WI38 (cell line): Measurements from ENCODE around the gene RIBC1.
"Not testable (repeated sequence)": the region's sequence is repeated elsewhere in the genome, so short reads cannot be mapped to it uniquely, and the experiment has no call there.

Experiments used
- H3K4me3 ChIP-seq: 2 replicates; pipeline ENCODE4 v1.5.1; 2011; ENCODE audit warnings: low read depth, mild to moderate bottlenecking, control low read depth, low read length
- CTCF ChIP-seq: IDR thresholded peaks from 2 replicates; pipeline ENCODE4 v1.5.1; 2012; ENCODE audit warnings: low read depth, mild to moderate bottlenecking, control low read depth, low read length

RIBC1 gene

GRCh38 chrX:53458082-53458481 is 35.4 kb downstream of the RIBC1 start:
- no peak overlapping the region for H3K4me3 ChIP-seq
- no peak for TF ChIP-seq CTCF

- H3K4me3 ChIP-seq, result not testable (repeated sequence)
These were observed 46.0 kb downstream of the RIBC1 start for GRCh38 chrX:53468659-53469058.

GRCh38 chrX:53471346-53471745 is 48.7 kb downstream of the RIBC1 start:
- H3K4me3 ChIP-seq, result no peak overlapping the region
- no peak for TF ChIP-seq CTCF

- no peak overlapping the region for H3K4me3 ChIP-seq
- no peak for TF ChIP-seq CTCF
These were observed 52.0 kb downstream of the RIBC1 start for GRCh38 chrX:53474707-53475106.

GRCh38 chrX:53476371-53476770 is 53.7 kb downstream of the RIBC1 start:
- no peak for TF ChIP-seq CTCF
- H3K4me3 ChIP-seq, result no peak overlapping the region

- no peak overlapping the region for H3K4me3 ChIP-seq
- no peak for TF ChIP-seq CTCF
These were observed 56.6 kb downstream of the RIBC1 start for GRCh38 chrX:53479301-53479700.
